HG02840 (cell line): ENCODE measurements around the gene ASCL1.

Experiments used
- ATAC-seq: cut with Tn5 transposase; IDR thresholded peaks from one replicate; pipeline ENCODE4 v1.9.1; 2021; ENCODE audit warnings: mild to moderate bottlenecking, moderate library complexity, moderate number of reproducible peaks; ENCODE audit not compliant: unreplicated experiment, low FRiP score

ASCL1 gene

GRCh38 chr12:102973583-102973982 is 16.1 kb downstream of the ASCL1 start:
- no peak for ATAC-seq

GRCh38 chr12:102976609-102977280 is 19.3 kb downstream of the ASCL1 start:
- no peak for ATAC-seq

GRCh38 chr12:102977945-102978706 is 20.7 kb downstream of the ASCL1 start:
- no peak for ATAC-seq

- ATAC-seq: no peak
Measured at GRCh38 chr12:102980350-102980749, 22.9 kb downstream of the ASCL1 start.

GRCh38 chr12:102990419-102990818 is 32.9 kb downstream of the ASCL1 start:
- ATAC-seq: no peak

- no peak for ATAC-seq
Measured at GRCh38 chr12:102992297-102992696, 34.8 kb downstream of the ASCL1 start.

- ATAC-seq: no peak
Measured at GRCh38 chr12:102992720-102993119, 35.2 kb downstream of the ASCL1 start.

- ATAC-seq: no peak
Measured at GRCh38 chr12:102993537-102993936, 36.1 kb downstream of the ASCL1 start.

GRCh38 chr12:102995372-102995771 is 37.9 kb downstream of the ASCL1 start:
- no peak for ATAC-seq
